ENCODE data around the gene MFAP4. TPM values are rescaled to one million over a fixed set of nuclear protein-coding genes. Genes with fewer than 3 reads are reported as not detected.

Gene MFAP4
- total RNA-seq, 4 donors from 2014 or later, result 79.0 to 170 (median 111) TPM

DNA sequence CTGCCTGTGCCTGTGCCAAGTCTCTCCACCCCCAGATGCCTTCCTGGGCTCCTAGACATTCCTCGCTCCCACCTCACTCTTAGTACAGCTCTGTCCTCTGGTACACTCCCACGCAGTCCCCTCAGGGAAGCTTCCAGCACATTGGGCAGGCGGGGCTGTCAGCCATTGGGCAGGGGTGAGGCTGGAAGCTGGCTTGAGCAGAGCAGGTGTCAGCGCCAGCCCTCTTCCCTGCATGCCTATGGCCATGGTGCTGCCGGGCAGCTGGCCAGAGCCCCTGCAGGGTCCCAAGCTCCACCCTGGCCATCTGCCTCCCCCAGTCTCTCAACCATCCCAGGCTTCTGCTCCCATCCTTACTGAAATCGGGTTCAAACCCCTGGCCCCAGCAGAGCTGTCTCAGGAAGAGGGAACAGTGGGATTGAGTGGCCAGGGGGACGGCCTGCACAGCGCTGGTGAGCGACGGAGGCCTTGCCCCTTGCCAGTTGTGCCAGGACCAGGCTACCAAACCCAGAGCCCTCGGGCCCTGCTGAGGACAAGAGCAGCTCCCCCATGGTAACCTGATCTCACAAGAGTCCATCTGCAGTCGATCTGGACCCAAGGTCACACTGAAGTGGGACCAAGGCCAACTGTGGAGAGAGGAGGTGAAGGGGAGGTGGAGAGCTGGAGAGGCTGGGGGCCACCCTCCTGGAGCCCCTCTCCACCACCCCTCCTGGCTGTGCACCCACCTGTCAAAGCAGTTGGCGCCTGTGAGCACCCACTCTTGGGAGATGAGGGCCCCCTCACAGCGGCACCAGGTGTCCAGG, 22.1 kb downstream of the MFAP4 start:
- ATAC-seq (ENCODE audit: low FRiP score) (no peak), DNase-seq (ENCODE audit: low spot score) (no peak)
- TF ChIP-seq CTCF (IDR thresholded peaks at IDR 0.05), result no peak

- DNase-seq (ENCODE audit: low spot score) (no peak), ATAC-seq (ENCODE audit: low FRiP score) (no peak)
- no peak for TF ChIP-seq CTCF (IDR thresholded peaks at IDR 0.05)
Measured at GRCh38 chr17:19363460-19364035, 23.4 kb downstream of the MFAP4 start.

GRCh38 chr17:19363114-19363438, 23.9 kb downstream of the MFAP4 start:
- TF ChIP-seq CTCF (IDR thresholded peaks at IDR 0.05), result no peak
- ATAC-seq (ENCODE audit: low FRiP score) (no peak), DNase-seq (ENCODE audit: low spot score) (no peak)

- ATAC-seq (ENCODE audit: low FRiP score) (peak; percentile 90), DNase-seq (ENCODE audit: low spot score) (peak; percentile 84)
- TF ChIP-seq CTCF (IDR thresholded peaks at IDR 0.05), result peak in 2 of 3 donors; percentile 32 to 89
Measured at GRCh38 chr17:19362277-19363113, 24.5 kb downstream of the MFAP4 start, which contains the start of gene B9D1. Gene B9D1, minus strand, starts transcription at chr17:19362723. Its CDS starts 154 bp downstream, at chr17:19362569.

GRCh38 chr17:19361944-19362276, 25.1 kb downstream of the MFAP4 start:
- ATAC-seq (ENCODE audit: low FRiP score) (no peak), DNase-seq (ENCODE audit: low spot score) (no peak)
- TF ChIP-seq CTCF (IDR thresholded peaks at IDR 0.05), result no peak

DNA sequence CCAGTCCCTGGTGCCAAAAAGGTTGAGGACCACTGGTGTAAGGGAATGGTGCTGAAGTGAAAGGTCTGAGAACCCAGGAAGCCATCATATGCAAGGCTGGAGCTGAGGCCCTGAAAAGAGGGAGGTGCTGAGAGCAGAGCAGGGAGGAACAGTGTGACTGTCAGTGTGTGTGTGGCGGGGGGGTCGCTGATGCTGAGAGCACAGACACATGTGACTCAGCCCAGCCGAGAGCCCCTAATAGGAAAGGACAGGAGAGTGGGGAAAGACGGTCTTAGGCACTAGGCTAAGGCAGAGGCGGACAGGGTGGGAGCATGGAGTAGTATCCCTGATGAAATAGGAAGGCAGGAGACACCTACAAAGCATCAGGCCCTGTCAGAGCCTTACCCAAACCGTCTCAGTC, 25.7 kb downstream of the MFAP4 start:
- ATAC-seq (ENCODE audit: low FRiP score) (no peak), DNase-seq (ENCODE audit: low spot score) (no peak)
- no peak for TF ChIP-seq CTCF (IDR thresholded peaks at IDR 0.05)
